GM12801 (cell line): ENCODE measurements around the gene SMIM43.

ENCODE experiments used
- TF ChIP-seq, protein P1 (sequence below): IDR thresholded peaks from one replicate; pipeline ENCODE4 v1.5.1; 2011; ENCODE audit warnings: control low read depth; ENCODE audit not compliant: insufficient read length; ENCODE audit errors: extremely low read depth

Gene SMIM43

DNA sequence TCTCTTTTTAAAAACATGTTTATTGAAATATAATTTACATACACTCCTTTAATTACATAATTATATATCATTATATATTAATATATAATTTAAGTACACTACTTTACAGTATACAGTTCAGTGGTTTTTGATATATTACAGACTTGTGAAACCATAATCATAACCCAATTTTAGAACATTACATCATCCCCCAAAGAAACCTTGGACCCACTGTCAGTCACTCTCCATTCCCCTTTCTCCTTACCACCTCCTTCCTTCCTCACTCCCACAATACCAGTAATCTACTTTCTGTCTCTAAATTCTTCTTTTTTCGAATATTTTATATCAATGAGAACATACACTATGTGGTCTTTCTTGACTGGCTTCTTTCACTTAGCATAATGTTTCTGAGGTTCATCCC, 18.2 kb upstream of the SMIM43 start:
- TF ChIP-seq, protein P1, sequence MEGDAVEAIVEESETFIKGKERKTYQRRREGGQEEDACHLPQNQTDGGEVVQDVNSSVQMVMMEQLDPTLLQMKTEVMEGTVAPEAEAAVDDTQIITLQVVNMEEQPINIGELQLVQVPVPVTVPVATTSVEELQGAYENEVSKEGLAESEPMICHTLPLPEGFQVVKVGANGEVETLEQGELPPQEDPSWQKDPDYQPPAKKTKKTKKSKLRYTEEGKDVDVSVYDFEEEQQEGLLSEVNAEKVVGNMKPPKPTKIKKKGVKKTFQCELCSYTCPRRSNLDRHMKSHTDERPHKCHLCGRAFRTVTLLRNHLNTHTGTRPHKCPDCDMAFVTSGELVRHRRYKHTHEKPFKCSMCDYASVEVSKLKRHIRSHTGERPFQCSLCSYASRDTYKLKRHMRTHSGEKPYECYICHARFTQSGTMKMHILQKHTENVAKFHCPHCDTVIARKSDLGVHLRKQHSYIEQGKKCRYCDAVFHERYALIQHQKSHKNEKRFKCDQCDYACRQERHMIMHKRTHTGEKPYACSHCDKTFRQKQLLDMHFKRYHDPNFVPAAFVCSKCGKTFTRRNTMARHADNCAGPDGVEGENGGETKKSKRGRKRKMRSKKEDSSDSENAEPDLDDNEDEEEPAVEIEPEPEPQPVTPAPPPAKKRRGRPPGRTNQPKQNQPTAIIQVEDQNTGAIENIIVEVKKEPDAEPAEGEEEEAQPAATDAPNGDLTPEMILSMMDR, result no peak

DNA sequence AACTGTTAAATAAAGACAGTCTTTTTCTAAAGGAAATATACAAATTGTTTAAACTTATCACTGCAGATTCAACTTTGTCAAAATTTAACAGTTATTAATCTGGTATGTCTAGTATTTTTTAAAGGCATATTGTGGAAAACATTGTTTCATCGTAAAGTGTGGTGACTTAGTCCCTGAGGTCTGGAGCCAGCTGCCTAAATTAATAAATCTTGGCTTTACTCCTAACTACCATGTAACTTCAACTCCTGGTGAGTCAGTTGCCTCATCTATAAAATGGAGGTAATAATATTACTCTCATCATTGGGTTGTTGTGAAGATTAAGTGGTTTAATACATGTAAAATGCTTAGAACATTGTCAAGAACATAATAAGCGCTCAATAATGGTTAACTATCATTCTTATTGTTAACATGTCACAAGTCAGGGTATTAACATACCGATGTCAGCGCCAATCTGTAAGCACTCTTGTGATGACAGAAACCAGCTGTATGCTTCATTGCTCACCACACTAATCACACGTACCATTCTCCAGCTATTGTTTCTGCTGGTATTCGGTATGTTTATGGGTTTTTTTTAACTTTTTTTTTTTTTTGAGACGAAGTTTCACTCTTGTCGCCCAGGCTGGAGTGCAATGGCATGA, 14.1 kb upstream of the SMIM43 start:
- TF ChIP-seq, protein P1, result no peak

DNA sequence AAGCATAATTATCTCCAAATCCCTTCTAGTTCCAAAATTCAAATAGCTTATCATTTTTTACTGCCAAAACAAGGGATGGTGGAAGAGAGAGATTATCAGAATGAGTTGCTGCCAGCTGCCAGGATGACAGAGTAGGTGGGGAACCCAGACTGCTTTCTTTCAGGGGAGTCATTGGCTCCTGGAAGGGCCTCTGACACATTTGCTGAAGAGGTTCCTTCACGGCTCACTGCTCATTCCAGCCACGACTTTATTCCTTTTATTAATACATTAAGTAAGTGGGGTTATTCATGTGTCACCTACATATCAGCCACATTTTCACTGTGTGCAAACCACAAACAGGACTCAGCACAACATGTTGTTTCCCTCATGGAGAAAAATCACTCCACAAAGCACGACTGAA, 12.7 kb upstream of the SMIM43 start:
- TF ChIP-seq, protein P1, result no peak

DNA sequence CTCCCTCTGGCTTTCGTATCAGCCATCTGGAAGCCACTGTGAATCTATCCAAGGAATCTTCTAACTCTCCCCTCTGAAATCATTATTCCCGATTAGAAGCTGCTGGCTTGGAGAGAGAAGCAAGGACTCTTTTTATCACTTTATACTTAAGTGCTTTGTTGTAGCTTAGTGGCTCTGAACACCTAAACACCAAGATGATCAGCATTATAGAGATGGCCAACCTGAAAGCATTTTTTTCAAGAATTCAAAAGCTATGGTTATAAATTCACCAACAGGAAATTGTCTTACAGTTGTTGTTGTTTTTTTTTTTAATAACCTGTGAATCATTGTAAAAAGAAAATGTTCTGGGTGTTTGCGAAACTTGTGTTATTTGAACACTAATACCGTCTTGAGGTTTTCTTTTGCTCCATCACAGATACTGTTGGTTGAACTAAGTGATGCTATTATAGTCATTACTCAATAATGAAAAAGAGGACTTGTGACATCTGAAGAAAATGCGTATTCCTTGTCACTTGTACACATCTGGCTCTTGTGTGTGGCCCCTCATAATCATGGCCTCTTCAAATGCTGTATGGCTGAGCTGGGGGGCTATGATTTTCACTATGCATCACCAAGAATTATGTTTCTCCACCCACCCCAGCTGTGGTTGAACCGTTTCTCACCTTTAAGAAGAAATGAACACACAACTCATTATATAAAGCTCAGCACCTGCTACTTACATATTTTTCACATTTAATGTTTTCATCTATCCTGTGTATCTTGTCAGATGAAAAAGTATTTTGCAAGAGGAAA, 11.8 kb upstream of the SMIM43 start:
- TF ChIP-seq, protein P1, result no peak

DNA sequence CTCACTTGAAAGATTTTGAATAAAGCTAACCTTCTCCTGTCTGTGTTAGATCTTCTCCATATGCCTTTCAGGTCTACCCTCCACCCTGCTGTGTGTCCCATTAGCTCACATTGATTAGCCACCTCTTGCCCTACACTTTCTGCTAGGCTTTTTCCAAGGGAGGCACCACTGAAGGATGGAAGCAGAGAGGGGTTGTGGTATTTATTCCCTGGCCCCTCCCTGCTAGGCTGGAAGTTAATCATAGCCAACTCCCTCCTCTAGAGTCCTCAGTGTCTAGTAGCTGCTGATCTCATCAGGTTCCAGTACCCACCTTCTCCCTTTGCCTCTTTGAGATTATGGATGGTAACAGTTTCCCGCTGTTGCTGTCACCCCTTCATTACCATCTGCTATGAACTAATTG, 8.9 kb upstream of the SMIM43 start:
- TF ChIP-seq, protein P1, result no peak

DNA sequence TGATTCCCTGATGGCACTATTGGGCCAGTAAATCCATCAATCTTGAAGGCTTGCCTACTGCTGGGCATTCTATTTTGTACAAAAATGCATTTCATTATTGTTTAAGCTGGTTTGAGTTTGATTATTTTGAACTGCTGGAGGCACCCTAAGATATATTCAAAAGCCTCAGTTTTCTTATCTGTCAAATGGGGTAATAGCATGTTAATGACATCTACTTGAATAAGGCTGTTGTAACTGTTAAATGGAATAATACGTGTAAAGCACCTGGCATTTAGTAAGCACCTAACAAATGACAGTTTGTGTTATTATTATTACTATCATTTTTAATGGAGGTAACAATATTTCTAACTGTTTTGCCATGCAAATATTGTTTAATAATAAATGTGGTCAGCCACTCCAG, 6.9 kb upstream of the SMIM43 start:
- TF ChIP-seq, protein P1, result no peak

DNA sequence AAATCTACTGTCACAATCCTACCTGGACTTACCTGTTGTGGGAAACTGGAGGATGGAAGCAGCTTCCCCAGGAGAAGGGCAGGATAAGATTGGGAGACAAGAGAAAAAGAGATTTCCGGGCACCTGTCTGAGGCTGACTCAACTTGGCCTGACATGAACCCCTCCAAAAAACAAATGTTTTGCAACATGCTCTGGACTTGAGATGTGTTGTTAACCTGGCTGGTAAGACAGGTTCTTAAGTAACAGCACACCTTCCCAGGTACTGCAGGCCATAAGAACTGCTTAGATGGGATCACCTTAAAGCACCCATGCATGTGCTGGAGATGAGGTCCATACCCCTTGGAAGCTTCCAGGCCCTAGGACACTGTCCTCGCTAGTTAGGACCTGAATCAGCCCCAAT, 4.4 kb upstream of the SMIM43 start:
- TF ChIP-seq, protein P1, result no peak
